ENCODE data around the gene ANKRD13D. TPM values are rescaled to one million over a fixed set of nuclear protein-coding genes. Genes with fewer than 3 reads are reported as not detected.

ANKRD13D gene
- total and polyA plus RNA-seq, 2 of the 8 experiments (the other 6 are each of a cell fraction or from before 2014, with no cell fraction given): 24.9 to 26.5 TPM

GRCh38 chr11:67288452-67289225 lies 464 bp upstream of the ANKRD13D start (continued):
- TF ChIP-seq ATF2 (IDR thresholded peaks at IDR 0.05; ENCODE audit: low read length) (no peak), MAX (IDR thresholded peaks at IDR 0.05) (peak; percentile 57), RAD21 (IDR thresholded peaks at IDR 0.05 in 1 of 2, conservative IDR thresholded peaks at IDR 0.05 in 1 of 2; ENCODE audit: low read depth in 2 of 2, low read length in 2 of 2) (peak; percentile 48 to 80; a peak in 3 of 4 replicates), BRCA1 (IDR thresholded peaks at IDR 0.05; ENCODE audit: low read depth, low read length) (no peak), TAF1 (IDR thresholded peaks at IDR 0.05; ENCODE audit: low read depth, low read length) (peak; percentile 67), TEAD4 (IDR thresholded peaks at IDR 0.05; ENCODE audit: low read depth, low read length) (no peak), CTCF (IDR thresholded peaks at IDR 0.05; ENCODE audit: control extremely low read depth in 1 of 3, insufficient read depth in 1 of 3, low read depth in 1 of 3, low read length in 3 of 3) (peak in 2 of 3 experiments; percentile 52 to 79; a peak in 3 of 4 replicates), HDAC6 (IDR thresholded peaks at IDR 0.05; ENCODE audit: low read depth, low read length) (no peak), GTF2F1 (IDR thresholded peaks at IDR 0.05; ENCODE audit: borderline replicate concordance, low read depth, low read length) (no peak), ASH2L (IDR thresholded peaks at IDR 0.05; ENCODE audit: low read length) (peak; percentile 67), KDM5A (IDR thresholded peaks at IDR 0.05; ENCODE audit: low read length) (no peak), CHD2 (IDR thresholded peaks at IDR 0.05; ENCODE audit: low read length) (no peak), GABPA (IDR thresholded peaks at IDR 0.05; ENCODE audit: borderline replicate concordance, insufficient read depth, low read length) (peak; percentile 82), RNF2 (IDR thresholded peaks at IDR 0.05; ENCODE audit: borderline replicate concordance, low read depth, low read length, missing control alignments, poor library complexity, severe bottlenecking) (no peak), NANOG (IDR thresholded peaks at IDR 0.05; ENCODE audit: insufficient read depth, low read depth, low read length, poor library complexity, severe bottlenecking) (no peak), EGR1 (IDR thresholded peaks at IDR 0.05; ENCODE audit: borderline replicate concordance, low read depth, low read length) (no peak), ATF3 (IDR thresholded peaks at IDR 0.05; ENCODE audit: insufficient read depth, low read depth, low read length) (no peak), TAF7 (optimal IDR thresholded peaks at IDR 0.05; ENCODE audit: borderline replicate concordance, low read depth, low read length) (peak; percentile 51)
